K562 (cell line): ENCODE data around the gene CDK5R2. TPM values are rescaled to one million over a fixed set of nuclear protein-coding genes. Genes with fewer than 3 reads are reported as not detected.

ENCODE experiments used
- ARID3B ChIP-seq: fragments of 250-450 bp; sonication (Bioruptor Pico); IDR thresholded peaks from 2 replicates; pipeline ENCODE4 v1.4.0; 2020; ENCODE audit warnings: borderline replicate concordance
- ASH1L ChIP-seq: fragments of 450-650 bp; IDR thresholded peaks from 2 replicates; pipeline ENCODE4 v1.6.1; 2018; ENCODE audit warnings: borderline replicate concordance, mild to moderate bottlenecking, low read depth; ENCODE audit not compliant: partially characterized antibody
- BCOR ChIP-seq: fragments of 450-650 bp; IDR thresholded peaks from 2 replicates; pipeline ENCODE4 v1.6.1; 2016
- CBFA2T3 ChIP-seq: fragments of 450-650 bp; IDR thresholded peaks from 2 replicates; pipeline ENCODE4 v1.6.1; 2017
- DPF2 ChIP-seq: fragments of 450-650 bp; IDR thresholded peaks from 2 replicates; pipeline ENCODE4 v1.6.1; 2016
- HOXB6 ChIP-seq: fragments of 250-450 bp; sonication (Bioruptor Pico); IDR thresholded peaks from 2 replicates; pipeline ENCODE4 v1.5.1; 2022; ENCODE audit warnings: mild to moderate bottlenecking, borderline replicate concordance
- KDM1A ChIP-seq, 2 experiments: fragments of 450-650 bp; IDR thresholded peaks; 2 replicates each; pipeline ENCODE4 v1.6.1; 2016; ENCODE audit warnings: mild to moderate bottlenecking in 2 of 2
- KDM5B ChIP-seq: fragments of 200-600 bp; sonication (generic); IDR thresholded peaks from 2 replicates; pipeline ENCODE4 v1.6.1; 2012; ENCODE audit warnings: low read depth, mild to moderate bottlenecking, moderate library complexity, low read length, control low read depth, inconsistent platforms; ENCODE audit not compliant: insufficient replicate concordance
- MYBL2 ChIP-seq, 2 experiments: fragments of 450-650 bp in 1 of 2; sonication (generic) in 1 of 2; formaldehyde crosslinking in 1 of 2; IDR thresholded peaks; 2 replicates each; pipeline versions ENCODE4 v1.6.1 to v1.8.1; 2017 to 2022; ENCODE audit warnings: borderline replicate concordance in 1 of 2, inconsistent platforms in 1 of 2, low read depth in 1 of 2, mild to moderate bottlenecking in 1 of 2, missing genetic modification reagents in 1 of 2, moderate library complexity in 1 of 2
- NFYB ChIP-seq: IDR thresholded peaks from 2 replicates; pipeline ENCODE4 v1.6.1; 2011; ENCODE audit warnings: mild to moderate bottlenecking, moderate library complexity; ENCODE audit not compliant: insufficient read length; ENCODE audit errors: extremely low read depth
- NR4A1 ChIP-seq, 2 experiments: fragments of 250-450 bp in 1 of 2; fragments of 450-650 bp in 1 of 2; sonication (Bioruptor Pico) in 1 of 2; IDR thresholded peaks; 2 replicates each; pipeline versions ENCODE4 v1.4.0 to v1.6.1; 2016 to 2020; ENCODE audit warnings: mild to moderate bottlenecking in 2 of 2, missing compliant biosample characterization in 1 of 2, missing genetic modification characterization in 1 of 2, moderate library complexity in 1 of 2
- SAFB ChIP-seq: fragments of 200-400 bp; formaldehyde crosslinking; IDR thresholded peaks from 2 replicates; pipeline ENCODE4 v1.6.1; 2017; ENCODE audit warnings: low read depth, low read length, borderline replicate concordance
- ZEB2 ChIP-seq: fragments of 450-650 bp; IDR thresholded peaks from 2 replicates; pipeline ENCODE4 v1.6.1; 2016
- ZNF551 ChIP-seq: fragments of 250-450 bp; sonication (Bioruptor Pico); IDR thresholded peaks from 2 replicates; pipeline ENCODE4 v1.5.0; 2021; ENCODE audit warnings: mild to moderate bottlenecking, moderate library complexity
- polyA plus RNA-seq, 8 experiments: library from polyadenylated mRNA; depleted of rRNA in 4 of 8; stranded (reverse) in 5 of 8; unstranded in 3 of 8; fragments of >200 nt; fragmentation: Nextera tagmentation in 2 of 8; fragmentation: Illumina TruSeq in 1 of 8; extraction: Ambion mirVana in 2 of 8; extraction: Trizol in 1 of 8; gene quantifications; 2 replicates each; pipeline versions ENCODE4 v1.2.1 to v1.2.3, GENCODE V29; 2011 to 2014; ENCODE audit warnings: inconsistent platforms in 1 of 8, missing spikeins in 1 of 8
- total RNA-seq, 7 experiments: library from RNA; depleted of rRNA in 6 of 7; stranded (reverse); fragments of >200 nt in 6 of 7; fragmentation: Illumina TruSeq in 2 of 7; extraction: Trizol in 2 of 7; gene quantifications; 2 replicates each; pipeline versions ENCODE4 v1.2.1 to v1.2.3, GENCODE V29; 2011 to 2021; ENCODE audit warnings: low replicate concordance in 1 of 7
- TF ChIP-seq, protein P1 (sequence below): fragments of 250-450 bp; sonication (Bioruptor Pico); IDR thresholded peaks from 2 replicates; pipeline ENCODE4 v1.5.0; 2020; ENCODE audit warnings: mild to moderate bottlenecking
- TF ChIP-seq, protein P2 (sequence below), 2 experiments: IDR thresholded peaks; 2 replicates each; pipeline ENCODE4 v1.6.1; 2012; ENCODE audit warnings: improper control_type of control experiment in 2 of 2, low read depth in 2 of 2, low read length in 2 of 2, borderline replicate concordance in 1 of 2

CDK5R2 gene
- total and polyA plus RNA-seq, 9 of the 15 experiments (the other 6 are each of a cell fraction or from before 2014, with no cell fraction given) = 0.09 TPM; not detected in 8

GRCh38 chr2:218962859-218963492 is 3.5 kb downstream of the CDK5R2 start (continued):
- TF ChIP-seq KDM1A (IDR thresholded peaks at IDR 0.05) (peak in 1 of 2 experiments; percentile 44; a peak in 1 of 4 replicates), BCOR (no peak), ZEB2 (no peak), NFYB (no peak), ZNF551 (CRISPR knock-in tag) (no peak), CBFA2T3 (no peak), SAFB (no peak), KDM5B (no peak), DPF2 (no peak), HOXB6 (CRISPR knock-in tag) (no peak), ASH1L (no peak), MYBL2 (IDR thresholded peaks at IDR 0.05; ENCODE audit: low read depth) (no peak), MYBL2 (CRISPR knock-in tag; IDR thresholded peaks at IDR 0.05; ENCODE audit: borderline replicate concordance) (no peak), NR4A1 (CRISPR knock-in tag; IDR thresholded peaks at IDR 0.05) (no peak), NR4A1 (tag; IDR thresholded peaks at IDR 0.05) (no peak), ARID3B (CRISPR knock-in tag) (no peak)
- TF ChIP-seq, protein P1, sequence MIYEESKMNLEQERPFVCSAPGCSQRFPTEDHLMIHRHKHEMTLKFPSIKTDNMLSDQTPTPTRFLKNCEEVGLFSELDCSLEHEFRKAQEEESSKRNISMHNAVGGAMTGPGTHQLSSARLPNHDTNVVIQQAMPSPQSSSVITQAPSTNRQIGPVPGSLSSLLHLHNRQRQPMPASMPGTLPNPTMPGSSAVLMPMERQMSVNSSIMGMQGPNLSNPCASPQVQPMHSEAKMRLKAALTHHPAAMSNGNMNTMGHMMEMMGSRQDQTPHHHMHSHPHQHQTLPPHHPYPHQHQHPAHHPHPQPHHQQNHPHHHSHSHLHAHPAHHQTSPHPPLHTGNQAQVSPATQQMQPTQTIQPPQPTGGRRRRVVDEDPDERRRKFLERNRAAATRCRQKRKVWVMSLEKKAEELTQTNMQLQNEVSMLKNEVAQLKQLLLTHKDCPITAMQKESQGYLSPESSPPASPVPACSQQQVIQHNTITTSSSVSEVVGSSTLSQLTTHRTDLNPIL = no peak
- TF ChIP-seq, protein P2, sequence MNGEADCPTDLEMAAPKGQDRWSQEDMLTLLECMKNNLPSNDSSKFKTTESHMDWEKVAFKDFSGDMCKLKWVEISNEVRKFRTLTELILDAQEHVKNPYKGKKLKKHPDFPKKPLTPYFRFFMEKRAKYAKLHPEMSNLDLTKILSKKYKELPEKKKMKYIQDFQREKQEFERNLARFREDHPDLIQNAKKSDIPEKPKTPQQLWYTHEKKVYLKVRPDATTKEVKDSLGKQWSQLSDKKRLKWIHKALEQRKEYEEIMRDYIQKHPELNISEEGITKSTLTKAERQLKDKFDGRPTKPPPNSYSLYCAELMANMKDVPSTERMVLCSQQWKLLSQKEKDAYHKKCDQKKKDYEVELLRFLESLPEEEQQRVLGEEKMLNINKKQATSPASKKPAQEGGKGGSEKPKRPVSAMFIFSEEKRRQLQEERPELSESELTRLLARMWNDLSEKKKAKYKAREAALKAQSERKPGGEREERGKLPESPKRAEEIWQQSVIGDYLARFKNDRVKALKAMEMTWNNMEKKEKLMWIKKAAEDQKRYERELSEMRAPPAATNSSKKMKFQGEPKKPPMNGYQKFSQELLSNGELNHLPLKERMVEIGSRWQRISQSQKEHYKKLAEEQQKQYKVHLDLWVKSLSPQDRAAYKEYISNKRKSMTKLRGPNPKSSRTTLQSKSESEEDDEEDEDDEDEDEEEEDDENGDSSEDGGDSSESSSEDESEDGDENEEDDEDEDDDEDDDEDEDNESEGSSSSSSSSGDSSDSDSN (IDR thresholded peaks at IDR 0.05; ENCODE audit: borderline replicate concordance in 1 of 2, low read depth in 2 of 2, low read length in 2 of 2) = no peak
